ENCODE results near the gene ATXN8OS. TPM values are rescaled to one million over a fixed set of nuclear protein-coding genes. Genes with fewer than 3 reads are reported as not detected.

The ATXN8OS gene
- total RNA-seq, 3 donors from 2014 or later, result 0.25 TPM; not detected in 2

GRCh38 chr13:70098669-70099068 is 9.0 kb upstream of the ATXN8OS start:
- no peak for DNase-seq
- no peak for ATAC-seq

GRCh38 chr13:70104481-70104880 is 3.1 kb upstream of the ATXN8OS start:
- Histone ChIP-seq H3K4me1 (ENCODE audit: low read depth) (no peaks in the 10 kb centered on the region), H3K4me3 (no peak overlapping the region), H3K36me3 (ENCODE audit: low read depth) (no peaks in the 10 kb centered on the region), H3K9me3 (no peaks in the 10 kb centered on the region)
- ATAC-seq, result no peak
- intact Hi-C loops (cut with DNase I, micrococcal nuclease), result no loop called here
- DNase-seq, result no peak
- TF ChIP-seq, protein P1, sequence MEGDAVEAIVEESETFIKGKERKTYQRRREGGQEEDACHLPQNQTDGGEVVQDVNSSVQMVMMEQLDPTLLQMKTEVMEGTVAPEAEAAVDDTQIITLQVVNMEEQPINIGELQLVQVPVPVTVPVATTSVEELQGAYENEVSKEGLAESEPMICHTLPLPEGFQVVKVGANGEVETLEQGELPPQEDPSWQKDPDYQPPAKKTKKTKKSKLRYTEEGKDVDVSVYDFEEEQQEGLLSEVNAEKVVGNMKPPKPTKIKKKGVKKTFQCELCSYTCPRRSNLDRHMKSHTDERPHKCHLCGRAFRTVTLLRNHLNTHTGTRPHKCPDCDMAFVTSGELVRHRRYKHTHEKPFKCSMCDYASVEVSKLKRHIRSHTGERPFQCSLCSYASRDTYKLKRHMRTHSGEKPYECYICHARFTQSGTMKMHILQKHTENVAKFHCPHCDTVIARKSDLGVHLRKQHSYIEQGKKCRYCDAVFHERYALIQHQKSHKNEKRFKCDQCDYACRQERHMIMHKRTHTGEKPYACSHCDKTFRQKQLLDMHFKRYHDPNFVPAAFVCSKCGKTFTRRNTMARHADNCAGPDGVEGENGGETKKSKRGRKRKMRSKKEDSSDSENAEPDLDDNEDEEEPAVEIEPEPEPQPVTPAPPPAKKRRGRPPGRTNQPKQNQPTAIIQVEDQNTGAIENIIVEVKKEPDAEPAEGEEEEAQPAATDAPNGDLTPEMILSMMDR (IDR thresholded peaks at IDR 0.05), result no peak

More at GRCh38 chr13:70098669-70099068, 9.0 kb upstream of the ATXN8OS start:
- no peaks in the 10 kb centered on the region for H3K36me3 ChIP-seq (ENCODE audit: low read depth)
- H3K4me1 ChIP-seq (ENCODE audit: low read depth), result no peaks in the 10 kb centered on the region
- H3K9me3 ChIP-seq, result no peaks in the 10 kb centered on the region
- no peak overlapping the region for H3K4me3 ChIP-seq
- intact Hi-C loops (cut with DNase I, micrococcal nuclease), result no loop called here
- TF ChIP-seq, protein P1 (IDR thresholded peaks at IDR 0.05), result no peak

GRCh38 chr13:70107125-70107497 is 515 bp upstream of the ATXN8OS start:
- Histone ChIP-seq H3K9me3 (no peaks in the 10 kb centered on the region), H3K4me3 (no peak overlapping the region), H3K4me1 (ENCODE audit: low read depth) (no peaks in the 10 kb centered on the region), H3K36me3 (ENCODE audit: low read depth) (no peaks in the 10 kb centered on the region)
- no peak for ATAC-seq
- TF ChIP-seq, protein P1 (IDR thresholded peaks at IDR 0.05), result no peak
- DNase-seq, result no peak
- intact Hi-C loops (cut with DNase I, micrococcal nuclease), result no loop called here

DNA sequence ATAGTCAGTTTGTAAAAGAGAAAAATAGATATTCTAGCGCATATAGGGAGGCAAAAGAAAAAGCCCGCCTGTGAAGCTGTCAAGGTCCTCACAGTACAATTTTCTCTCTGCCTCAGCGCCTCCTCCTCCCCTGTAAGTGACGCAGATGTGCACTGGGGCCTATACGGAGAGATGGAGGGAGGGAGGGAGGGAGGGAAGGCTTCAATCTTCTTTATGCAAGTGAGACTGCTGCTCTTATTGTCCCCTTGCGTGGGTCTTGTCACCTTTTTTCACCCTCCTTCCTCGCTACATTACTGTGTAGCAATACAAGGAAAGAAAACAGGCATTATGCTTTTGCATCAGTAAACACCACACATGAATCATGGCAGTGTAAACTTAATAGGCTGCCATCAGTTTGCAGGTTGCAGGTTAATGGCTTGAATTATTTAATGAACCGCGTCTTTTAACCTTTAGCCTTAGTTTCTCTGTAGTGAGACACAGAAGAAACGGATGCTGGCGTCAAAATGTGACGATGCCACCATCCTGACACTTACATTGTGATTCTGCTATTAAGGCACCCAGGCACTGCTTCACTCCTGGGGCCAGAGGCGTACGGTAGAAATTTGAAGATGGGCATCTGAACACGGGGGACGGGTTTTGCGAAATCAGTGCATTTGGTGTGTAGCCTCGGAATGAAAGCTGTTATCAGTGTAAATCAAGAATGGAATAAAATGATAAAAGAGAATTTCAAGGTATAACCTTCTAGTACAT is 905 bp downstream of the ATXN8OS start, which contains the start of gene KLHL1:
TSS of gene KLHL1 (minus strand) at position 97 of the 750 bp plus-strand sequence. CDS start 753 bp downstream, outside the sequence.
- Histone ChIP-seq H3K9me3 (no peaks in the 10 kb centered on the region), H3K36me3 (ENCODE audit: low read depth) (no peaks in the 10 kb centered on the region), H3K4me1 (ENCODE audit: low read depth) (no peaks in the 10 kb centered on the region), H3K4me3 (no peak within 1 kb of the TSS)
- ATAC-seq (no peak), DNase-seq (no peak)
- TF ChIP-seq, protein P1 (IDR thresholded peaks at IDR 0.05), result no peak
- intact Hi-C loops (cut with DNase I, micrococcal nuclease), result no loop called here

- TF ChIP-seq, protein P1 (IDR thresholded peaks at IDR 0.05), result no peak
- ATAC-seq (no peak), DNase-seq (no peak)
- Histone ChIP-seq H3K4me1 (ENCODE audit: low read depth) (no peaks in the 10 kb centered on the region), H3K36me3 (ENCODE audit: low read depth) (no peaks in the 10 kb centered on the region), H3K9me3 (no peaks in the 10 kb centered on the region), H3K4me3 (no peak overlapping the region)
- intact Hi-C loops (cut with DNase I, micrococcal nuclease), result no loop called here
These were observed 9.8 kb downstream of the ATXN8OS start for GRCh38 chr13:70117338-70117905.
